Endothelial cell (in vitro differentiated cells): ENCODE measurements around the gene ZNF497. TPM values are rescaled to one million over a fixed set of nuclear protein-coding genes. Genes with fewer than 3 reads are reported as not detected.

Experiments
- DNase-seq: peaks from one replicate; pipeline ENCODE4 v3.0.0; 2021; ENCODE audit warnings: low spot score
- H3K27ac Mint-ChIP-seq: one replicate; pipeline ENCODE4 v1.8.0; 2021; ENCODE audit warnings: mixed read lengths, inconsistent platforms; ENCODE audit not compliant: unreplicated experiment
- H3K27me3 Mint-ChIP-seq: one replicate; pipeline ENCODE4 v1.8.0; 2021; ENCODE audit warnings: mild to moderate bottlenecking, moderate library complexity, mixed read lengths, inconsistent platforms; ENCODE audit not compliant: unreplicated experiment
- H3K36me3 Mint-ChIP-seq: one replicate; pipeline ENCODE4 v1.8.0; 2021; ENCODE audit warnings: mild to moderate bottlenecking, low read depth, mixed read lengths, inconsistent platforms; ENCODE audit not compliant: unreplicated experiment
- H3K4me1 Mint-ChIP-seq: one replicate; pipeline ENCODE4 v1.8.0; 2021; ENCODE audit warnings: mild to moderate bottlenecking, mixed read lengths, inconsistent platforms; ENCODE audit not compliant: unreplicated experiment
- H3K4me3 Mint-ChIP-seq: one replicate; pipeline ENCODE4 v1.8.0; 2021; ENCODE audit warnings: mild to moderate bottlenecking, mixed read lengths, inconsistent platforms; ENCODE audit not compliant: unreplicated experiment
- H3K9me3 Mint-ChIP-seq: one replicate; pipeline ENCODE4 v1.8.0; 2021; ENCODE audit warnings: mixed read lengths, inconsistent platforms; ENCODE audit not compliant: unreplicated experiment
- total RNA-seq: library from RNA; stranded (reverse); fragmentation: NEBNext Ultra II Directional; extraction: Animal tissue kit (Norgen Biotek cat#: 25700); gene quantifications from one replicate; pipeline ENCODE4 v1.2.1, GENCODE V29; 2021; ENCODE audit not compliant: unreplicated experiment
- TF ChIP-seq, protein P1 (sequence below): fragments of 200-600 bp; sonication (generic); IDR thresholded peaks from one replicate; pipeline ENCODE4 v1.5.0; 2021; ENCODE audit warnings: antibody characterized with exemption; ENCODE audit not compliant: unreplicated experiment

The ZNF497 gene
- total RNA-seq, 1 donor from 2014 or later: 3.6 TPM

DNA sequence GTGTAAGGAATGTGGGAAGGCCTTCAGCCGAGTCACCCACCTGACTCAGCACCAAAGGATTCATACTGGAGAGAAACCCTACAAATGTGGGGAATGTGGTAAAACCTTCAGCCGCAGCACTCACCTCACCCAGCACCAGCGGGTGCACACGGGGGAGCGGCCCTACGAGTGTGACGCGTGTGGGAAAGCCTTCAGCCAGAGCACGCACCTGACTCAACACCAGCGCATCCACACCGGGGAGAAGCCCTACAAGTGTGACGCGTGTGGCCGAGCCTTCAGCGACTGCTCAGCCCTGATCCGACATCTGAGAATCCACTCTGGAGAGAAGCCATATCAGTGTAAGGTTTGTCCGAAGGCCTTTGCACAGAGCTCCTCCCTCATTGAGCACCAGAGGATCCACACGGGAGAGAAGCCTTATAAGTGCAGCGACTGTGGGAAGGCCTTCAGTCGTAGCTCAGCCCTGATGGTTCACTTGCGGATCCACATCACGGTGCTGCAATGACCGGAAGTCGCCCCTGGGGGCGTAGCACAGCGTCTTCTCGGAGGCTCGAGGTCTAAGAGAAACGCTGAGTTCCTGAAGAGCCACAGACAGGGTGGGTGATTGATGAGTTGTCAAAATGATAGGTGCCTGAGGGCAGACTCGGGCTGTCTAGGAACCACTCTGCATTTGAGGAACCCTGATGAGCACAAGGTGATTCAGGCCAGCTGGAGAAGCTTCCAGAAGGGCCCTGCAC, 23.6 kb downstream of the ZNF497 start:
- Mint-ChIP-seq H3K36me3 (peaks cover 42% of the 10 kb centered on the region), H3K9me3 (no peaks in the 10 kb centered on the region), H3K4me3 (no peak overlapping the region), H3K27me3 (peaks cover 3% of the 10 kb centered on the region), H3K27ac (peak overlapping the region; percentile 68), H3K4me1 (peaks cover 34% of the 10 kb centered on the region)
- peak; percentile 63 for DNase-seq
- TF ChIP-seq, protein P1, sequence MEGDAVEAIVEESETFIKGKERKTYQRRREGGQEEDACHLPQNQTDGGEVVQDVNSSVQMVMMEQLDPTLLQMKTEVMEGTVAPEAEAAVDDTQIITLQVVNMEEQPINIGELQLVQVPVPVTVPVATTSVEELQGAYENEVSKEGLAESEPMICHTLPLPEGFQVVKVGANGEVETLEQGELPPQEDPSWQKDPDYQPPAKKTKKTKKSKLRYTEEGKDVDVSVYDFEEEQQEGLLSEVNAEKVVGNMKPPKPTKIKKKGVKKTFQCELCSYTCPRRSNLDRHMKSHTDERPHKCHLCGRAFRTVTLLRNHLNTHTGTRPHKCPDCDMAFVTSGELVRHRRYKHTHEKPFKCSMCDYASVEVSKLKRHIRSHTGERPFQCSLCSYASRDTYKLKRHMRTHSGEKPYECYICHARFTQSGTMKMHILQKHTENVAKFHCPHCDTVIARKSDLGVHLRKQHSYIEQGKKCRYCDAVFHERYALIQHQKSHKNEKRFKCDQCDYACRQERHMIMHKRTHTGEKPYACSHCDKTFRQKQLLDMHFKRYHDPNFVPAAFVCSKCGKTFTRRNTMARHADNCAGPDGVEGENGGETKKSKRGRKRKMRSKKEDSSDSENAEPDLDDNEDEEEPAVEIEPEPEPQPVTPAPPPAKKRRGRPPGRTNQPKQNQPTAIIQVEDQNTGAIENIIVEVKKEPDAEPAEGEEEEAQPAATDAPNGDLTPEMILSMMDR: peak; percentile 60

- H3K27me3 Mint-ChIP-seq: peaks cover 3% of the 10 kb centered on the region
- TF ChIP-seq, protein P1: no peak
- H3K4me1 Mint-ChIP-seq: peaks cover 34% of the 10 kb centered on the region
- no peak for DNase-seq
- peak overlapping the region; percentile 78 for H3K4me3 Mint-ChIP-seq
- no peaks in the 10 kb centered on the region for H3K9me3 Mint-ChIP-seq
- H3K27ac Mint-ChIP-seq: no peak overlapping the region
- peaks cover 42% of the 10 kb centered on the region for H3K36me3 Mint-ChIP-seq
These were observed 24.2 kb downstream of the ZNF497 start for GRCh38 chr19:58338336-58338735.

- no peak for DNase-seq
- Mint-ChIP-seq H3K4me1 (peaks cover 34% of the 10 kb centered on the region), H3K27me3 (peaks cover 3% of the 10 kb centered on the region), H3K9me3 (no peaks in the 10 kb centered on the region), H3K27ac (no peak overlapping the region), H3K36me3 (peaks cover 37% of the 10 kb centered on the region), H3K4me3 (no peak overlapping the region)
- TF ChIP-seq, protein P1: no peak
These were observed 25.7 kb downstream of the ZNF497 start for GRCh38 chr19:58336820-58337219.

GRCh38 chr19:58336216-58336615, 26.3 kb downstream of the ZNF497 start:
- Mint-ChIP-seq H3K27me3 (peaks cover 3% of the 10 kb centered on the region), H3K9me3 (no peaks in the 10 kb centered on the region), H3K27ac (no peak overlapping the region), H3K36me3 (peaks cover 34% of the 10 kb centered on the region), H3K4me1 (peaks cover 32% of the 10 kb centered on the region), H3K4me3 (peak overlapping the region; percentile 67)
- DNase-seq: no peak
- TF ChIP-seq, protein P1: no peak

GRCh38 chr19:58335630-58336029, 26.9 kb downstream of the ZNF497 start:
- Mint-ChIP-seq H3K36me3 (peaks cover 35% of the 10 kb centered on the region), H3K4me3 (no peak overlapping the region), H3K27ac (no peak overlapping the region), H3K27me3 (peaks cover 3% of the 10 kb centered on the region), H3K9me3 (no peaks in the 10 kb centered on the region), H3K4me1 (peaks cover 26% of the 10 kb centered on the region)
- no peak for DNase-seq
- TF ChIP-seq, protein P1: no peak
